Uterus (tissue), 4 donors: ENCODE measurements around the gene C6orf89. TPM values are rescaled to one million over a fixed set of nuclear protein-coding genes. Genes with fewer than 3 reads are reported as not detected.
A peak's percentile ranks its signal among the peaks of the same experiment; 100 is the strongest.

Source experiments
- DNase-seq, 2 donors: peaks; one replicate each; pipeline ENCODE4 v3.0.0-alpha.2; 2019 to 2020
- H3K27ac ChIP-seq, 2 donors: fragments of 200-600 bp; sonication (generic); 1 replicate in 1 of 2; 2 replicates in 1 of 2; pipeline ENCODE4 v1.5.1; 2016 to 2018
- H3K27me3 ChIP-seq, 2 donors: fragments of 200-600 bp; sonication (generic); one replicate each; pipeline ENCODE4 v1.5.1; 2018 to 2019; ENCODE audit warnings: control low read depth in 1 of 2
- H3K36me3 ChIP-seq, 2 donors: fragments of 200-600 bp; sonication (generic); one replicate each; pipeline ENCODE4 v1.5.1; 2019; ENCODE audit warnings: control low read depth in 1 of 2
- H3K4me1 ChIP-seq, 2 donors: fragments of 200-600 bp; sonication (generic); one replicate each; pipeline ENCODE4 v1.5.1; 2018 to 2019; ENCODE audit warnings: control low read depth in 1 of 2
- H3K4me3 ChIP-seq, 2 donors: fragments of 200-600 bp; sonication (generic); 1 replicate in 1 of 2; 2 replicates in 1 of 2; pipeline ENCODE4 v1.5.1; 2018 to 2019; ENCODE audit warnings: mild to moderate bottlenecking in 1 of 2
- H3K9me3 ChIP-seq, 2 donors: fragments of 200-600 bp; sonication (generic); one replicate each; pipeline ENCODE4 v1.5.1; 2019; ENCODE audit warnings: control low read depth in 1 of 2
- CTCF ChIP-seq, 4 experiments: fragments of 200-600 bp in 2 of 4; fragments of 450-650 bp in 2 of 4; sonication (generic) in 2 of 4; IDR thresholded peaks; one replicate each; pipeline ENCODE4 v1.5.1; 2016 to 2019; ENCODE audit warnings: antibody characterized with exemption in 4 of 4, mild to moderate bottlenecking in 2 of 4, moderate library complexity in 1 of 4
- POLR2A ChIP-seq, 2 donors: fragments of 450-650 bp; IDR thresholded peaks; one replicate each; pipeline ENCODE4 v1.6.1; 2016; ENCODE audit warnings: antibody characterized with exemption in 2 of 2, mild to moderate bottlenecking in 1 of 2, moderate library complexity in 1 of 2
- intact Hi-C: fragments of 100-400 bp; cut with DNase I; formaldehyde crosslinking; loops from one replicate; pipeline ENCODE4 v1.15.1; 2023; ENCODE audit warnings: low total_unique reads
- total RNA-seq, 4 donors: library from RNA; depleted of rRNA in 3 of 4; stranded (reverse); fragments of >200 nt in 3 of 4; gene quantifications; one replicate each; pipeline versions ENCODE4 v1.1.0 to v1.2.4, GENCODE V29; 2014 to 2023
- donor health status: DM: yes; HTN: yes; CAD: no.

The C6orf89 gene
- total RNA-seq, 4 donors from 2014 or later, result 21.3 to 67.9 (median 42.6) TPM

- no peaks in the 10 kb centered on the region for H3K36me3 ChIP-seq
- peak in 1 of 2 donors; percentile 63 for DNase-seq
- H3K4me1 ChIP-seq, result peaks cover 0 to 8% of the 10 kb centered on the region in 2 donors
- no peak for TF ChIP-seq CTCF (IDR thresholded peaks at IDR 0.05)
- no peak for TF ChIP-seq POLR2A (IDR thresholded peaks at IDR 0.05)
- H3K27me3 ChIP-seq, result no peaks in the 10 kb centered on the region
- peak within 1 kb of the TSS; percentile 19 to 67 for H3K27ac ChIP-seq
- peak within 1 kb of the TSS; percentile 45 to 46 for H3K4me3 ChIP-seq
- no peaks in the 10 kb centered on the region for H3K9me3 ChIP-seq
- intact Hi-C loops, result no loop called here
Measured at GRCh38 chr6:36838896-36839748, 46.6 kb upstream of the C6orf89 start, which contains the start of gene CPNE5. Gene CPNE5 (minus strand): TSS chr6:36839444. CDS start chr6:36839377, 67 bp downstream.

GRCh38 chr6:36839749-36840431, 45.9 kb upstream of the C6orf89 start:
- Histone ChIP-seq H3K27ac (peak overlapping the region; percentile 19 to 67), H3K4me1 (peaks cover 0 to 8% of the 10 kb centered on the region in 2 donors), H3K27me3 (no peaks in the 10 kb centered on the region), H3K4me3 (peak overlapping the region; percentile 45 to 46), H3K36me3 (no peaks in the 10 kb centered on the region), H3K9me3 (no peaks in the 10 kb centered on the region)
- peak in 1 of 2 donors; percentile 6 for TF ChIP-seq POLR2A (IDR thresholded peaks at IDR 0.05)
- peak in 1 of 4 experiments; percentile 51 for TF ChIP-seq CTCF (IDR thresholded peaks at IDR 0.05)
- peak; percentile 29 to 77 for DNase-seq
- intact Hi-C loops, result no loop called here

GRCh38 chr6:36840432-36841403, 45.0 kb upstream of the C6orf89 start:
- peaks cover 0 to 8% of the 10 kb centered on the region in 2 donors for H3K4me1 ChIP-seq
- H3K27ac ChIP-seq, result peak overlapping the region; percentile 5 to 19
- no peaks in the 10 kb centered on the region for H3K27me3 ChIP-seq
- no peaks in the 10 kb centered on the region for H3K9me3 ChIP-seq
- no peaks in the 10 kb centered on the region for H3K36me3 ChIP-seq
- no peak for TF ChIP-seq POLR2A (IDR thresholded peaks at IDR 0.05)
- no peak for TF ChIP-seq CTCF (IDR thresholded peaks at IDR 0.05)
- H3K4me3 ChIP-seq, result peak overlapping the region; percentile 45 to 46
- intact Hi-C loops, result no loop called here
- peak; percentile 42 to 60 for DNase-seq

GRCh38 chr6:36841756-36842155, 44.0 kb upstream of the C6orf89 start:
- Histone ChIP-seq H3K27me3 (no peaks in the 10 kb centered on the region), H3K4me3 (no peak overlapping the region), H3K27ac (no peak overlapping the region), H3K4me1 (peaks cover 0 to 8% of the 10 kb centered on the region in 2 donors), H3K9me3 (no peaks in the 10 kb centered on the region), H3K36me3 (no peaks in the 10 kb centered on the region)
- TF ChIP-seq POLR2A (IDR thresholded peaks at IDR 0.05), result no peak
- no peak for TF ChIP-seq CTCF (IDR thresholded peaks at IDR 0.05)
- DNase-seq, result no peak
- intact Hi-C loops, result no loop called here
